HL-60 (cell line): ENCODE measurements around the gene KCNV2.

Experiments
- GABPA ChIP-seq: IDR thresholded peaks from 2 replicates; pipeline ENCODE4 v1.6.1; 2012; ENCODE audit warnings: low read depth
- POLR2AphosphoS5 ChIP-seq: IDR thresholded peaks from 2 replicates; pipeline ENCODE4 v1.6.1; 2012; ENCODE audit warnings: low read depth
- TF ChIP-seq, protein P1 (sequence below): IDR thresholded peaks from one replicate; pipeline ENCODE4 v1.5.1; 2011; ENCODE audit warnings: low read length, control low read depth, inconsistent platforms; ENCODE audit not compliant: insufficient read depth

DNA sequence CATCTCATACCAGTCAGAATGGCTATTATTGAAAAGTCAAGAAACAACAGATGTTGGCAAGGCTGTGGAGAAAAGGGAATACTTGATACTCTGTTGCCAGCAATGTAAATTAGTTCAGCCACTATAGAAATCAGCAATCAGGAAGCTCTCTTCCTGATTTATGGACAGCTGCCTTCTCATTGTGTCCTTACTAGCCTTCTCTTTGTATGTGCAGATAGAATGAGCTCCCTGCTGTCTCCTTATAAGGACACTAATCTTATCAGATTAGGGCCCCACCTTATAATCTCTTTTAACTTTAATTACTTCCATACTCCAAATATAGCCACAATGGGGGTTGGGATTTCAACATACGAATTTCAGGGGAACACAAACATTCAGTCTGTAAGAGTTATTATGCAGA lies 38.0 kb downstream of the KCNV2 start:
- TF ChIP-seq, protein P1, sequence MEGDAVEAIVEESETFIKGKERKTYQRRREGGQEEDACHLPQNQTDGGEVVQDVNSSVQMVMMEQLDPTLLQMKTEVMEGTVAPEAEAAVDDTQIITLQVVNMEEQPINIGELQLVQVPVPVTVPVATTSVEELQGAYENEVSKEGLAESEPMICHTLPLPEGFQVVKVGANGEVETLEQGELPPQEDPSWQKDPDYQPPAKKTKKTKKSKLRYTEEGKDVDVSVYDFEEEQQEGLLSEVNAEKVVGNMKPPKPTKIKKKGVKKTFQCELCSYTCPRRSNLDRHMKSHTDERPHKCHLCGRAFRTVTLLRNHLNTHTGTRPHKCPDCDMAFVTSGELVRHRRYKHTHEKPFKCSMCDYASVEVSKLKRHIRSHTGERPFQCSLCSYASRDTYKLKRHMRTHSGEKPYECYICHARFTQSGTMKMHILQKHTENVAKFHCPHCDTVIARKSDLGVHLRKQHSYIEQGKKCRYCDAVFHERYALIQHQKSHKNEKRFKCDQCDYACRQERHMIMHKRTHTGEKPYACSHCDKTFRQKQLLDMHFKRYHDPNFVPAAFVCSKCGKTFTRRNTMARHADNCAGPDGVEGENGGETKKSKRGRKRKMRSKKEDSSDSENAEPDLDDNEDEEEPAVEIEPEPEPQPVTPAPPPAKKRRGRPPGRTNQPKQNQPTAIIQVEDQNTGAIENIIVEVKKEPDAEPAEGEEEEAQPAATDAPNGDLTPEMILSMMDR: no peak
- TF ChIP-seq POLR2AphosphoS5 (no peak), GABPA (no peak)
